HFF-Myc (cell line): ENCODE data around the gene TLCD2.
"Not testable (repeated sequence)": the region's sequence is repeated elsewhere in the genome, so short reads cannot be mapped to it uniquely, and the experiment has no call there.

Experiments
- DNase-seq: peaks from one replicate; pipeline ENCODE4 v3.0.0-alpha.2; 2011; ENCODE audit warnings: low read depth; ENCODE audit errors: extremely low read depth
- H3K4me3 ChIP-seq: replicated peaks from 2 replicates; pipeline ENCODE4 v1.5.1; 2011; ENCODE audit warnings: low read depth, mild to moderate bottlenecking, control low read depth, low read length
- CTCF ChIP-seq: IDR thresholded peaks from 2 replicates; pipeline ENCODE4 v1.5.1; 2012; ENCODE audit warnings: mild to moderate bottlenecking, low read depth, low read length, control low read depth; ENCODE audit errors: missing control alignments

TLCD2 gene

GRCh38 chr17:1743088-1743439, 32.9 kb upstream of the TLCD2 start:
- H3K4me3 ChIP-seq: no peak overlapping the region
- DNase-seq: no peak
- TF ChIP-seq CTCF: no peak

- DNase-seq: no peak
- no peak within 1 kb of the TSS for H3K4me3 ChIP-seq
- TF ChIP-seq CTCF: no peak
Observed at GRCh38 chr17:1742371-1743087, 32.4 kb upstream of the TLCD2 start, which contains the start of gene SERPINF2. Gene SERPINF2, plus strand, starts transcription at chr17:1742871. Its CDS starts 2,125 bp downstream, at chr17:1744996.

GRCh38 chr17:1741899-1742298, 31.7 kb upstream of the TLCD2 start:
- DNase-seq, H3K4me3 ChIP-seq: not testable (repeated sequence)

GRCh38 chr17:1737531-1738291, 27.5 kb upstream of the TLCD2 start:
- no peak overlapping the region for H3K4me3 ChIP-seq
- no peak for DNase-seq
- no peak for TF ChIP-seq CTCF

GRCh38 chr17:1736348-1737281, 26.4 kb upstream of the TLCD2 start:
- DNase-seq: no peak
- TF ChIP-seq CTCF: no peak
- H3K4me3 ChIP-seq: no peak overlapping the region

- no peak overlapping the region for H3K4me3 ChIP-seq
- no peak for DNase-seq
- no peak for TF ChIP-seq CTCF
Observed at GRCh38 chr17:1735834-1736347, 25.7 kb upstream of the TLCD2 start.
